Omental fat pad (tissue), 4 donors: ENCODE measurements around the gene C1orf94. TPM values are rescaled to one million over a fixed set of nuclear protein-coding genes. Genes with fewer than 3 reads are reported as not detected.

Source experiments
- ATAC-seq: fragments of 150-250 bp; one replicate; pipeline ENCODE4 v1.9.1; 2016; ENCODE audit warnings: mild to moderate bottlenecking, moderate library complexity; ENCODE audit not compliant: low FRiP score
- DNase-seq: peaks from one replicate; pipeline ENCODE4 v3.0.0-alpha.2; 2019; ENCODE audit warnings: low spot score
- total RNA-seq, 4 donors: library from RNA; depleted of rRNA; stranded (reverse); fragments of >200 nt; gene quantifications; one replicate each; pipeline ENCODE4 v1.1.0, GENCODE V29; 2016
- TF ChIP-seq, protein P1 (sequence below), 3 donors: fragments of 450-650 bp; IDR thresholded peaks; one replicate each; pipeline ENCODE4 v1.5.1; 2016 to 2017; ENCODE audit warnings: antibody characterized with exemption in 3 of 3, mild to moderate bottlenecking in 3 of 3, moderate library complexity in 2 of 3

The C1orf94 gene
- total RNA-seq, 4 donors from 2014 or later = not detected

DNA sequence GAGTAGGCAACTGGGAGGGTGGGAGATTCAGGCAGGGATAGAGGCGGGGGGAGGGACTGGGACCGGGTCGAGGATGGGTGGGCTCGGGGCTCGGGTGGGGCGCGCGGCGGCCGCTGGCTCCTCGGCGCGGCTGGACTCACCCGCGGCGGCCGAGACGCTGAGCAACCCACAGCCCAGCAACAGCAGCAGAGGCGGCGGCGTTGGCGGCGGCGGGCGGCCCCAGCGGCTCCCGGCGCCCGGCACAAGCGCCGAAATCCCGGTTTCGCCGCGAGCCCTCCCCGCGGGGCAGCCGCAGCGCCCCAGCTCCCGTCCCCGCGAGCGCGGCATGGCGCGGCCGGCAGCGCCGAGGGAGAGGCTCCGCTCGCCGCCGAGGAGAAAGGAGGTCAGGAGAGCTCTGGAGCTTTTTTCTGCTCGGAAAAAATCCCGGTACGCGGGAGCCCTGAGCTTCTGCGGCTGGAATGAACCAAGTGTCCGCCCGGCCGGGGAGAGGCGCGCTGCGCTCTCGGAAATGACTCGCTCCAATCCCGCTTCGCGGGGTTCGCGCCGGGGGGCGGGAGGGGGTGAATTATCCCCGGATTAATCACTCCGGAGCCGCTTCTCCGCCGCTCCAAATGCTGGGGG is 11.8 kb upstream of the C1orf94 start, which contains the start of gene CSMD2:
TSS of gene CSMD2 (minus strand) at position 460 of the 621 bp plus-strand sequence. CDS start at position 327, 133 bp downstream.
- ATAC-seq (peak; percentile 25), DNase-seq (no peak)
- TF ChIP-seq, protein P1, sequence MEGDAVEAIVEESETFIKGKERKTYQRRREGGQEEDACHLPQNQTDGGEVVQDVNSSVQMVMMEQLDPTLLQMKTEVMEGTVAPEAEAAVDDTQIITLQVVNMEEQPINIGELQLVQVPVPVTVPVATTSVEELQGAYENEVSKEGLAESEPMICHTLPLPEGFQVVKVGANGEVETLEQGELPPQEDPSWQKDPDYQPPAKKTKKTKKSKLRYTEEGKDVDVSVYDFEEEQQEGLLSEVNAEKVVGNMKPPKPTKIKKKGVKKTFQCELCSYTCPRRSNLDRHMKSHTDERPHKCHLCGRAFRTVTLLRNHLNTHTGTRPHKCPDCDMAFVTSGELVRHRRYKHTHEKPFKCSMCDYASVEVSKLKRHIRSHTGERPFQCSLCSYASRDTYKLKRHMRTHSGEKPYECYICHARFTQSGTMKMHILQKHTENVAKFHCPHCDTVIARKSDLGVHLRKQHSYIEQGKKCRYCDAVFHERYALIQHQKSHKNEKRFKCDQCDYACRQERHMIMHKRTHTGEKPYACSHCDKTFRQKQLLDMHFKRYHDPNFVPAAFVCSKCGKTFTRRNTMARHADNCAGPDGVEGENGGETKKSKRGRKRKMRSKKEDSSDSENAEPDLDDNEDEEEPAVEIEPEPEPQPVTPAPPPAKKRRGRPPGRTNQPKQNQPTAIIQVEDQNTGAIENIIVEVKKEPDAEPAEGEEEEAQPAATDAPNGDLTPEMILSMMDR (IDR thresholded peaks at IDR 0.05) = no peak

DNA sequence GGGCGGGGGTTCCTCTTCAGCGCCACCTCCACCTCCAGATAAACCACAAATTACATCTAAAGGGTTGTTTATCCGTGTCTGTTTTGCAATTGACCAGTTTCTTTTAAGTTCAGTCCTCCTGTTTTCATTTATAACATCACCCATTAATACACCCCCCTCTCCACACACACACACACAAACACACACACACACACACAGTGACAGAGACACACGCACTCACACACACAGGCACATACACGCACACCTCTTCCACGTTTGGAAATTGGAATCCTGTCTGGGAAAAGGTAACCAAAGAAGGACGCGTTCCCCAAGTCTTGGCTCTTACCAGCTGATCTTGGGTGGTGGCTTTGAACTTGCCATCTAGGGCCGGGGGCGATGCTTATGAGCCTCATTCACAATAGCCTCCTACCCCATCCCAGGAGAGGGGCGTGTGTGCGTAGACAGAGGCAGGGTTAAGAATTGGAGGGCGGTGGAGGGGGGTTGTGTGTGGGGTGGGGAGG is 11.2 kb upstream of the C1orf94 start:
- ATAC-seq (no peak), DNase-seq (no peak)
- TF ChIP-seq, protein P1 (IDR thresholded peaks at IDR 0.05) = no peak

DNA sequence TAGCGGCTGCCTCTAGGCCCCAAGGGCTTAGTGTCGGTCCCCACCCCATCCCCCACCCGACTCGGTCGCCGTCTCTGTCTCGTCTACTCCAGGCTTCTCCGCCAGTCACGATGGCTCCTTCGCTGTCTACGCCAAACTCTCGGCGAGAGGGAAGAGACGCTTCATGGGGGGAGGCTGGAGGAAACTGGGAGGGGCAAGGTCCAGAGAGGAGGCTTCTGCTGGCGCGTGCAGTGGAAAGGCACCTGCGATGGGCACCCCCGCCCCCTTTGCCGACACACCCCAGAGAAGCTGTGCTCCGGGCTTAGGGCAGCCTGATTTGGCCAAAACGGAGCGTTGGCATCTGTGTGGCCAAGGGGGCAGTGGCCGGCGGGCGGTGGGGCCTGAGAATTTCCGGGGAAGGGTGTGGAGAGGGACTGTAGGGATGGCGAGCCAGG is 10.5 kb upstream of the C1orf94 start:
- DNase-seq = no peak
- TF ChIP-seq, protein P1 (IDR thresholded peaks at IDR 0.05) = no peak
- no peak for ATAC-seq

DNA sequence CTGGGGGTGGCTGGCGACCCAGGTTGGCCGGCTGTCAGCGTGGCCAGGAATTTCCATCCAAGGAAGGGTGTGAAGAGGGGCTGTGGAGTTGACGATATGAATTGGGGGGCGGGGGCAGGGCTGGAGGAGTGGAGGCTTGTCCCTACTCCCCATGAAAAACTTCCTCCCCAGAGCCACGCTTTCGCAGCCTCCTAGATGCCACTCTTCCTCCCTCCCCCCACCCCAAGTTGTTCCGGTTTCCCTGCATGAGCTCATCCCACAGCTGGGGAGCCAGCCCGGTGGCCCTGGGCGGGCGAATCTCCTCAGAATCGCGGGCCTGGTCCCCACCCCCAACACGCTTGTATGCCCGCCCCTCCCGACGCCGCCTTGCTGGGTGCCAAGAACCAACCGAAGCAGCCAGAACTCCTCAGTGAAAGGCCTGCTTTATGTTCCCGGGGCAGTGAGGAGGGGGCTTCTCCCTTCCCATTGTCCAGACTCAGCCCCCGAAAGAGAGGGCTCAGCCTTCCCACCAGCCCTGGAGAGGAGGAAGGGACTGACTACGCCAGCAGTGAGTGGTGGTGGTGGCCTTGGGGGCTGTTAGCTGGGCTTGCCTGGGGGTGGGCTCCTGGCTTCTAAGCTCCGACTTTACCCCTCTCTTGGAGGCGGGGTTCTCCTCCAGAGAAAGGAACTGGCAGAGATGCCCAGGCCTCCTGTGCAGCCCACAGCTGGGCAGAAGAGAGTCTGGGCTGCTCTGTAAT is 9.9 kb upstream of the C1orf94 start:
- ATAC-seq (no peak), DNase-seq (no peak)
- TF ChIP-seq, protein P1 (IDR thresholded peaks at IDR 0.05) = no peak

DNA sequence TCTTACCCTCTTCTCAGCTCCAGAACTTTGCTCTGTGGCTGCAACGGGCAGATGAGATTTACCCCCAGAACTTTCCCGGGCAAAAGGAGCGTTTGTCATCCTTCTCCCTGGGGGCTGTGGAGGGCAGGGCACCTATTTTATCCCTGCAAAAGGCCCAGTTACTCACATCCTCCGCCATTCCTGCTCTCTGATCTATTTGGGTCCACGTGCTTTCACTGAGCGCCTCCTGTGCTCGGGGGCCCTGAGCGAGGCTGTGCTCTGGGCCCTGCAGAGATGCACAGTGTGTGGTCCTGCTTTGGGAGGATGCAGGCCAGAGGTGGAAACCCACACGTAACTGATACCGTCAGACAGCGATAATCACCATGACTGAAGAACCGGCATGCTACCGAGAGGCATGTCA is 9.3 kb upstream of the C1orf94 start:
- no peak for ATAC-seq
- no peak for DNase-seq
- TF ChIP-seq, protein P1 (IDR thresholded peaks at IDR 0.05) = no peak

DNA sequence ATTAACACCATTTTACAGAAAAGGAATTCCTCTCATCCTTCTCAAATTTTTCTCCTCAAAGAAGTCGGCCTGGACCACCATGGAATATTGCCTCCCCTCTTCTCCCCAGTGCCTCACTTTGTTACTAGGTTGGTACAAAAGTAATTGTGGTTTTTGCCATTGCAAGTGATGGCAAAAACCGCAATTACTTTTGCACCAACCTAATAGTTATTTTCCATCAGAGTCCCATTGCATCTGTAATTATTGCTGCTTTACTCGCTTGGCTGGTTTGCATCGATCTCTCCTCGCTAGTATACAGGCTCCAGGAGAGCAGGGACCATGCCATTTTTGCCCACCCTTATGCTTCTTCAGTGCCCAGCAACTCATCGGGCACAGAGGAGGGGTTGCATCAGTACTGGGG is 963 bp upstream of the C1orf94 start:
- TF ChIP-seq, protein P1 (IDR thresholded peaks at IDR 0.05) = no peak
- no peak for ATAC-seq
- no peak for DNase-seq
